ENCODE results near the gene CGB7. TPM values are rescaled to one million over a fixed set of nuclear protein-coding genes. Genes with fewer than 3 reads are reported as not detected.

Gene CGB7
- total and polyA plus RNA-seq, 9 of the 15 experiments (the other 6 are each of a cell fraction or from before 2014, with no cell fraction given): not detected

DNA sequence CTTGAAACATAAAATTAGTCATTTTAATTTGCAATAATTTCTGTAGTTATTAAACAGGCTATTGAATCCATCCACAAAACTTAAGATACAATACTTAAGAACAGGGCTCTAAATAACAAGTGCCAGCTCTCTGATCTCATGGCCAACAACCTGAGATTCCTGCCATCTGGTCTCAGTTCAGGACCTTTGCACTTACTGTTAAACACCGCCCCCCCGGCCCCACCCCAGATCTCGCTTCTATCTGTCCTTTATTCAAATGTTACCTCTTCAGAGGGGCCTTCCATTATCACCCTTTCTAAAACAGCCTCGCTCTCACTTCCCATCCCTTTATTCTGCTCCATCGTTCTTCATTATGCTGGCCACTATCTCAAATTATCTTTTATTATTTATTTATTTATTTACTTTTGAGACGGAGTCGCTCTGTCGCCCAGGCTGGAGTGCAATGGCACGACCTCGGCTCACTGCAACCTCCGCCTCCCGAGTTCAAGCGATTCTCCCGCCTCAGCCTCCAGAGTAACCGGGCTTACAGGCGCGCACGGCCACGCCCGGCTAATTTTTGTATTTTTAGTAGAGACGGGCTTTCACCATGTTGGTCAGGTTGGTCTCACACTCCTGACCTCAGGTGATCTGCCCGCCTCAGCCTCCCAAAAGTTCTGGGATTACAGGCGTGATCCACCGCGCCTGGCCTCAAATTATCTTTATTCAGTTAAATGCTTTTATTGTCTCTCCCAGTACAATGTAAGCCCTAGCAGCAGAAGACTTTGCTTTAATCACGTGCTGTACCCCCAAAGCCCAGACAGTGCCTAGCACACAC, 26.9 kb upstream of the CGB7 start:
- peak overlapping the region; percentile 94 to 98 for H3K9ac ChIP-seq (ENCODE audit: insufficient read depth in 1 of 2, low read depth in 2 of 2, low read length in 2 of 2)
- 8% methylated on average over 25 of the region's 26 CpGs for WGBS (ENCODE audit: insufficient coverage, low coverage, missing lambda C conversion rate)
- no peaks in the 10 kb centered on the region for H3K9me1 ChIP-seq (ENCODE audit: control insufficient read depth, insufficient read depth, low read length)
- ChIA-PET POLR2A (no interaction called here), CTCF (ENCODE audit: low intra/inter-chr PET ratio) (interaction anchor here (0.6 kb wide), 1 partner anchor 75 kb away, joined by 3 read pairs; no protein-coding TSS in a partner anchor)
- FAIRE-seq (no peak), ATAC-seq (peak; percentile 23), DNase-seq (ENCODE audit: extremely low read depth in 1 of 4, low spot score in 3 of 4) (peak in 1 of 4 experiments; percentile 61)
- peak overlapping the region; percentile 92 for H3K4me2 ChIP-seq (ENCODE audit: insufficient read depth, low read length)
- no peaks in the 10 kb centered on the region for H3K9me3 ChIP-seq (replicated peaks; ENCODE audit: control insufficient read depth, insufficient read depth, low read depth, low read length)
- H3K36me3 ChIP-seq (ENCODE audit: control insufficient read depth, insufficient read depth, low read length): peaks cover 28% of the 10 kb centered on the region
- in situ Hi-C loops (cut with MboI) (no loop called here), intact Hi-C loops (cut with micrococcal nuclease) (no loop called here)
- TSS peak; percentile 67 for BruUV-seq (replicated peaks)
- no peaks in the 10 kb centered on the region for H3K27me3 ChIP-seq (ENCODE audit: control insufficient read depth in 2 of 2, insufficient read depth in 2 of 2, low read length in 2 of 2)
- H2AFZ ChIP-seq (ENCODE audit: low read depth, low read length): peak overlapping the region; percentile 95
- peak overlapping the region; percentile 94 for H3K27ac ChIP-seq (ENCODE audit: extremely low read depth, low read depth, low read length)
- H3K79me2 ChIP-seq (ENCODE audit: control insufficient read depth, insufficient read depth, low read length): peaks cover 45% of the 10 kb centered on the region
- peaks cover 26% of the 10 kb centered on the region for H4K20me1 ChIP-seq (replicated peaks; ENCODE audit: control insufficient read depth, insufficient read depth, low read length)
- peaks cover 13 to 43% of the 10 kb centered on the region in 2 experiments; a peak in 4 of 5 replicates for H3K4me1 ChIP-seq (replicated peaks in 1 of 2; ENCODE audit: control insufficient read depth in 2 of 2, insufficient read depth in 2 of 2, low read length in 2 of 2)
- peak overlapping the region; percentile 77 for H3K4me3 ChIP-seq
- no peak for TF ChIP-seq ZNF431 (CRISPR knock-in tag; IDR thresholded peaks at IDR 0.05)
- TF ChIP-seq, protein P1, sequence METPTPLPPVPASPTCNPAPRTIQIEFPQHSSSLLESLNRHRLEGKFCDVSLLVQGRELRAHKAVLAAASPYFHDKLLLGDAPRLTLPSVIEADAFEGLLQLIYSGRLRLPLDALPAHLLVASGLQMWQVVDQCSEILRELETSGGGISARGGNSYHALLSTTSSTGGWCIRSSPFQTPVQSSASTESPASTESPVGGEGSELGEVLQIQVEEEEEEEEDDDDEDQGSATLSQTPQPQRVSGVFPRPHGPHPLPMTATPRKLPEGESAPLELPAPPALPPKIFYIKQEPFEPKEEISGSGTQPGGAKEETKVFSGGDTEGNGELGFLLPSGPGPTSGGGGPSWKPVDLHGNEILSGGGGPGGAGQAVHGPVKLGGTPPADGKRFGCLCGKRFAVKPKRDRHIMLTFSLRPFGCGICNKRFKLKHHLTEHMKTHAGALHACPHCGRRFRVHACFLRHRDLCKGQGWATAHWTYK (CRISPR knock-in tag; IDR thresholded peaks at IDR 0.05): no peak
- peak; percentile 45 for TF ChIP-seq SMARCA4 (IDR thresholded peaks at IDR 0.05)
- no peak for TF ChIP-seq PML (IDR thresholded peaks at IDR 0.05; ENCODE audit: low read length)
- TF ChIP-seq ZNF3 (CRISPR knock-in tag; IDR thresholded peaks at IDR 0.05): no peak
- TF ChIP-seq SMARCE1 (IDR thresholded peaks at IDR 0.05): peak; percentile 59
- TF ChIP-seq MTF1 (CRISPR knock-in tag; IDR thresholded peaks at IDR 0.05; ENCODE audit: borderline replicate concordance): no peak
- TF ChIP-seq, protein P2, sequence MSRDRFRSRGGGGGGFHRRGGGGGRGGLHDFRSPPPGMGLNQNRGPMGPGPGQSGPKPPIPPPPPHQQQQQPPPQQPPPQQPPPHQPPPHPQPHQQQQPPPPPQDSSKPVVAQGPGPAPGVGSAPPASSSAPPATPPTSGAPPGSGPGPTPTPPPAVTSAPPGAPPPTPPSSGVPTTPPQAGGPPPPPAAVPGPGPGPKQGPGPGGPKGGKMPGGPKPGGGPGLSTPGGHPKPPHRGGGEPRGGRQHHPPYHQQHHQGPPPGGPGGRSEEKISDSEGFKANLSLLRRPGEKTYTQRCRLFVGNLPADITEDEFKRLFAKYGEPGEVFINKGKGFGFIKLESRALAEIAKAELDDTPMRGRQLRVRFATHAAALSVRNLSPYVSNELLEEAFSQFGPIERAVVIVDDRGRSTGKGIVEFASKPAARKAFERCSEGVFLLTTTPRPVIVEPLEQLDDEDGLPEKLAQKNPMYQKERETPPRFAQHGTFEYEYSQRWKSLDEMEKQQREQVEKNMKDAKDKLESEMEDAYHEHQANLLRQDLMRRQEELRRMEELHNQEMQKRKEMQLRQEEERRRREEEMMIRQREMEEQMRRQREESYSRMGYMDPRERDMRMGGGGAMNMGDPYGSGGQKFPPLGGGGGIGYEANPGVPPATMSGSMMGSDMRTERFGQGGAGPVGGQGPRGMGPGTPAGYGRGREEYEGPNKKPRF (IDR thresholded peaks at IDR 0.05; ENCODE audit: low read depth, low read length): no peak
- 0 out of 2 replicates have a peak, but pooled peaks have one; percentile 13 for TF ChIP-seq ZNF175 (CRISPR knock-in tag; IDR thresholded peaks at IDR 0.05; ENCODE audit: low read depth)
- no peak for TF ChIP-seq MCM2 (IDR thresholded peaks at IDR 0.05; ENCODE audit: low read depth)
